Gastroesophageal sphincter (tissue), 3 donors: ENCODE results near the gene ZFC3H1.

Experiments
- CTCF ChIP-seq, 4 experiments: fragments of 200-600 bp in 2 of 4; fragments of 450-650 bp in 2 of 4; sonication (generic) in 1 of 4; IDR thresholded peaks; one replicate each; pipeline ENCODE4 v1.5.1; 2017 to 2019; ENCODE audit warnings: antibody characterized with exemption in 4 of 4, mild to moderate bottlenecking in 2 of 4, moderate library complexity in 2 of 4
- EP300 ChIP-seq: sonication (generic); formaldehyde crosslinking; IDR thresholded peaks from one replicate; pipeline ENCODE4 v1.6.1; 2017; ENCODE audit warnings: antibody characterized with exemption, mild to moderate bottlenecking
- POLR2A ChIP-seq, 2 donors: fragments of 450-650 bp; IDR thresholded peaks; one replicate each; pipeline ENCODE4 v1.6.1; 2017; ENCODE audit warnings: antibody characterized with exemption in 2 of 2, mild to moderate bottlenecking in 2 of 2, moderate library complexity in 1 of 2
- POLR2AphosphoS5 ChIP-seq: sonication (generic); formaldehyde crosslinking; IDR thresholded peaks from one replicate; pipeline ENCODE4 v1.6.1; 2017; ENCODE audit warnings: antibody characterized with exemption

- TF ChIP-seq POLR2AphosphoS5 (no peak), CTCF (IDR thresholded peaks at IDR 0.05) (no peak), POLR2A (IDR thresholded peaks at IDR 0.05) (no peak), EP300 (no peak)
Measured at GRCh38 chr12:71646512-71646911, 17.1 kb downstream of the ZFC3H1 start.
